IMR-90 (cell line): Measurements from ENCODE around the gene GAS5. TPM values are rescaled to one million over a fixed set of nuclear protein-coding genes. Genes with fewer than 3 reads are reported as not detected.
A peak's percentile ranks its signal among the peaks of the same experiment; 100 is the strongest.

Source experiments
- ATAC-seq: fragments of 200-7000 bp; cut with Tn5 transposase; 2 replicates; pipeline ENCODE4 v1.9.1; 2020; ENCODE audit warnings: low read depth, mild to moderate bottlenecking, moderate library complexity
- BruUV-seq: library from RNA; stranded (reverse); fragments of 400-500 nt; replicated peaks from 2 replicates; lab custom pipeline; 2021; lab: Mats Ljungman, UMichigan
- CTCF ChIA-PET: fragments of 300-600 bp; formaldehyde crosslinking; extraction: SDS; loops from one replicate; lab custom pipeline; 2021; ENCODE audit warnings: antibody characterized with exemption; lab: Yijun Ruan, JAX
- POLR2A ChIA-PET: fragments of 300-600 bp; sonication (Branson Sonifier 250); formaldehyde crosslinking; loops from one replicate; lab custom pipeline; 2022; ENCODE audit warnings: antibody characterized with exemption; ENCODE audit not compliant: unreplicated experiment; lab: Charles Lee
- DNase-seq: peaks from one replicate; pipeline ENCODE4 v3.0.0; 2013
- H2AFZ ChIP-seq: replicated peaks from 2 replicates; pipeline ENCODE3; 2013; ENCODE audit warnings: low read length, mild to moderate bottlenecking; ENCODE audit not compliant: poor library complexity
- H2AK5ac ChIP-seq: 2 replicates; pipeline ENCODE4 v1.6.1; 2013; ENCODE audit warnings: low read depth, low read length, inconsistent platforms
- H2AK9ac ChIP-seq: replicated peaks from 2 replicates; pipeline ENCODE3; 2013; ENCODE audit warnings: mild to moderate bottlenecking, low read depth, low read length, moderate library complexity; ENCODE audit not compliant: poor library complexity
- H2BK120ac ChIP-seq: 2 replicates; pipeline ENCODE4 v1.6.1; 2013; ENCODE audit warnings: low read depth, low read length, inconsistent platforms
- H2BK15ac ChIP-seq: 3 replicates; pipeline ENCODE4 v1.6.1; 2013; ENCODE audit warnings: low read depth, low read length, inconsistent platforms
- H2BK20ac ChIP-seq: 2 replicates; pipeline ENCODE4 v1.6.1; 2013; ENCODE audit warnings: low read depth, mild to moderate bottlenecking, inconsistent platforms, low read length, moderate library complexity
- H2BK5ac ChIP-seq: 2 replicates; pipeline ENCODE4 v1.6.1; 2013; ENCODE audit warnings: mild to moderate bottlenecking, low read depth, low read length, inconsistent platforms; ENCODE audit not compliant: poor library complexity, severe bottlenecking
- H3K14ac ChIP-seq: replicated peaks from 2 replicates; pipeline ENCODE4 v1.6.1; 2013; ENCODE audit warnings: low read depth, low read length, inconsistent platforms
- H3K18ac ChIP-seq: 2 replicates; pipeline ENCODE4 v1.6.1; 2013; ENCODE audit warnings: low read depth, low read length, control low read depth
- H3K23ac ChIP-seq: 2 replicates; pipeline ENCODE4 v1.6.1; 2013; ENCODE audit warnings: low read depth, low read length, inconsistent platforms
- H3K27ac ChIP-seq: 2 replicates; pipeline ENCODE4 v1.5.1; 2013; ENCODE audit warnings: mild to moderate bottlenecking, control low read depth, low read length; ENCODE audit not compliant: insufficient read depth
- H3K27me3 ChIP-seq: 2 replicates; pipeline ENCODE4 v1.6.1; 2013; ENCODE audit warnings: low read length; ENCODE audit not compliant: control insufficient read depth, insufficient read depth
- H3K36me3 ChIP-seq: 2 replicates; pipeline ENCODE4 v1.6.1; 2013; ENCODE audit warnings: low read length, mixed read lengths; ENCODE audit not compliant: control insufficient read depth, insufficient read depth
- H3K4ac ChIP-seq: 2 replicates; pipeline ENCODE4 v1.6.1; 2013; ENCODE audit warnings: low read depth, low read length, inconsistent platforms
- H3K4me1 ChIP-seq: 2 replicates; pipeline ENCODE4 v1.6.1; 2013; ENCODE audit warnings: low read length, mixed read lengths; ENCODE audit not compliant: control insufficient read depth, insufficient read depth
- H3K4me2 ChIP-seq: 2 replicates; pipeline ENCODE4 v1.6.1; 2013; ENCODE audit warnings: low read depth, mild to moderate bottlenecking, control low read depth, low read length, moderate library complexity
- H3K4me3 ChIP-seq: 2 replicates; pipeline ENCODE4 v1.5.1; 2013; ENCODE audit warnings: low read depth, mild to moderate bottlenecking, control low read depth, low read length, moderate library complexity; ENCODE audit not compliant: insufficient read depth
- H3K56ac ChIP-seq: 2 replicates; pipeline ENCODE4 v1.6.1; 2013; ENCODE audit warnings: low read length, inconsistent platforms; ENCODE audit not compliant: insufficient read depth; ENCODE audit errors: extremely low read depth
- H3K79me1 ChIP-seq, 2 experiments: 2 replicates each; pipeline ENCODE4 v1.6.1; 2013; ENCODE audit warnings: low read length in 2 of 2, inconsistent platforms in 1 of 2, low read depth in 1 of 2
- H3K9ac ChIP-seq: 2 replicates; pipeline ENCODE4 v1.6.1; 2013; ENCODE audit warnings: low read depth, low read length, control low read depth
- H3K9me1 ChIP-seq: 2 replicates; pipeline ENCODE4 v1.6.1; 2013; ENCODE audit warnings: low read length, inconsistent platforms; ENCODE audit not compliant: insufficient read depth
- H3K9me3 ChIP-seq: 2 replicates; pipeline ENCODE4 v1.6.1; 2013; ENCODE audit warnings: low read length; ENCODE audit not compliant: control insufficient read depth, insufficient read depth
- H4K20me1 ChIP-seq: 2 replicates; pipeline ENCODE4 v1.6.1; 2013; ENCODE audit warnings: low read length, inconsistent platforms; ENCODE audit not compliant: insufficient read depth
- H4K5ac ChIP-seq: 2 replicates; pipeline ENCODE4 v1.6.1; 2013; ENCODE audit warnings: mild to moderate bottlenecking, low read depth, low read length, control low read depth
- H4K8ac ChIP-seq, 2 experiments: 2 replicates each; pipeline ENCODE4 v1.6.1; 2013; ENCODE audit warnings: low read depth in 2 of 2, low read length in 2 of 2, control low read depth in 1 of 2, inconsistent platforms in 1 of 2
- H4K91ac ChIP-seq: 2 replicates; pipeline ENCODE4 v1.6.1; 2013; ENCODE audit warnings: low read depth, low read length, inconsistent platforms; ENCODE audit not compliant: insufficient read depth
- MXI1 ChIP-seq: IDR thresholded peaks from 2 replicates; pipeline ENCODE4 v1.6.1; 2012; ENCODE audit warnings: low read depth, mild to moderate bottlenecking, low read length, moderate library complexity, borderline replicate concordance
- POLR2A ChIP-seq: IDR thresholded peaks from 2 replicates; pipeline ENCODE4 v1.6.1; 2012; ENCODE audit warnings: mild to moderate bottlenecking, low read depth, low read length
- WGBS, 2 experiments: methylation state at CpG; one replicate each; pipeline versions ENCODE4 v1.1.5 to v1.1.7; 2013; ENCODE audit warnings: missing lambda C conversion rate in 2 of 2; ENCODE audit not compliant: insufficient read length in 1 of 2; ENCODE audit errors: extremely low coverage in 2 of 2; 5-methylcytosine and 5-hydroxymethylcytosine counted together
- dilution Hi-C: fragments of 300-500 bp; cut with HindIII; formaldehyde crosslinking; loops from one replicate; pipeline ENCODE4 v1.14.3; 2018; ENCODE audit warnings: low sequenced_read_pairs; ENCODE audit not compliant: unreplicated experiment
- in situ Hi-C: fragments of 300-500 bp; cut with MboI; formaldehyde crosslinking; loops from 3 replicates; pipeline ENCODE4 v1.14.3; 2019; ENCODE audit warnings: low sequenced_read_pairs, inconsistent platforms, mixed read lengths
- intact Hi-C: fragments of 100-400 bp; cut with micrococcal nuclease; formaldehyde crosslinking; loops from 2 replicates; pipeline ENCODE4 v1.10.0; 2022
- polyA plus RNA-seq, 3 experiments: library from polyadenylated mRNA; depleted of rRNA; stranded (reverse); fragments of >200 nt; gene quantifications; 2 replicates each; pipeline ENCODE4 v1.2.3, GENCODE V29; 2012; ENCODE audit warnings: low replicate concordance in 1 of 3
- total RNA-seq: library from RNA; depleted of rRNA; stranded (reverse); fragments of >200 nt; gene quantifications from 2 replicates; pipeline ENCODE4 v1.2.3, GENCODE V29; 2012

Gene GAS5
- total and polyA plus RNA-seq, 2 of the 4 experiments (the other 2 are of a cell fraction) = 380 to 737 TPM

- peaks cover 61% of the 10 kb centered on the region for H4K20me1 ChIP-seq
- H3K56ac ChIP-seq = no peak overlapping the region
- no peaks in the 10 kb centered on the region; the same call in 1 of the 2 replicates for H3K9me1 ChIP-seq
- WGBS, 2 experiments = 100% methylated on average over 2 of the region's 7 CpGs; no CpG with 5 or more reads in 1 of the 2 experiments
- no peak overlapping the region for H4K91ac ChIP-seq
- peaks cover 5% of the 10 kb centered on the region; the same call in 1 of the 2 replicates for H3K4me1 ChIP-seq
- peaks cover 9 to 32% of the 10 kb centered on the region in 2 experiments; a peak in 3 of 4 replicates for H3K79me1 ChIP-seq
- no peaks in the 10 kb centered on the region for H3K9me3 ChIP-seq
- H3K18ac ChIP-seq = no peak overlapping the region
- H3K23ac ChIP-seq = no peak overlapping the region
- dilution Hi-C loops (no loop called here), in situ Hi-C loops (no loop called here), intact Hi-C loops (no loop called here)
- ATAC-seq = peak; percentile 21; the same call in 1 of the 2 replicates
- no peak overlapping the region for H3K4ac ChIP-seq
- H3K4me2 ChIP-seq = no peak overlapping the region
- H3K4me3 ChIP-seq = no peak overlapping the region
- DNase-seq = no peak
- no peak overlapping the region for H3K9ac ChIP-seq
- no peak overlapping the region for H2BK15ac ChIP-seq
- TF ChIP-seq MXI1 = no peak
- peak; percentile 12; the same call in 1 of the 2 replicates for TF ChIP-seq POLR2A
- no peak overlapping the region for H2AFZ ChIP-seq
- peaks cover 44% of the 10 kb centered on the region for H3K36me3 ChIP-seq
- H3K27ac ChIP-seq = no peak overlapping the region
- H2BK20ac ChIP-seq = no peak overlapping the region
- POLR2A ChIA-PET = interaction anchor here (0.6 kb wide), 1 partner anchor 591 kb away, joined by 3 read pairs; no protein-coding TSS in a partner anchor
- CTCF ChIA-PET = no interaction called here
- no peak overlapping the region for H2BK5ac ChIP-seq
- BruUV-seq = no TSS peak
- no peak overlapping the region for H3K14ac ChIP-seq
- H2AK5ac ChIP-seq = no peak overlapping the region
- no peak overlapping the region for H2BK120ac ChIP-seq
- no peak overlapping the region for H2AK9ac ChIP-seq
- H4K5ac ChIP-seq = no peak overlapping the region
- no peaks in the 10 kb centered on the region for H3K27me3 ChIP-seq
- H4K8ac ChIP-seq = no peak overlapping the region
Observed at GRCh38 chr1:173861731-173862145, 6.1 kb downstream of the GAS5 start.
